PFSK-1 (cell line): Measurements from ENCODE around the gene ZIK1.

ENCODE experiments used
- FOXP2 ChIP-seq: optimal IDR thresholded peaks from 2 replicates; pipeline ENCODE3; 2011; ENCODE audit warnings: borderline replicate concordance, control low read depth, inconsistent platforms; ENCODE audit not compliant: insufficient read depth; ENCODE audit errors: extremely low read length, extremely low read depth
- TAF1 ChIP-seq: IDR thresholded peaks from 2 replicates; pipeline ENCODE4 v1.6.1; 2012; ENCODE audit warnings: low read length, control low read depth, borderline replicate concordance; ENCODE audit not compliant: insufficient read depth
- TF ChIP-seq, protein P1 (sequence below), 2 experiments: IDR thresholded peaks; 2 replicates each; pipeline versions ENCODE4 v1.6.1 to v1.8.0; 2011 to 2012; ENCODE audit warnings: low read depth in 2 of 2, low read length in 2 of 2, control low read depth in 1 of 2, inconsistent platforms in 1 of 2, mild to moderate bottlenecking in 1 of 2, moderate library complexity in 1 of 2; ENCODE audit not compliant: insufficient read depth in 1 of 2

ZIK1 gene

DNA sequence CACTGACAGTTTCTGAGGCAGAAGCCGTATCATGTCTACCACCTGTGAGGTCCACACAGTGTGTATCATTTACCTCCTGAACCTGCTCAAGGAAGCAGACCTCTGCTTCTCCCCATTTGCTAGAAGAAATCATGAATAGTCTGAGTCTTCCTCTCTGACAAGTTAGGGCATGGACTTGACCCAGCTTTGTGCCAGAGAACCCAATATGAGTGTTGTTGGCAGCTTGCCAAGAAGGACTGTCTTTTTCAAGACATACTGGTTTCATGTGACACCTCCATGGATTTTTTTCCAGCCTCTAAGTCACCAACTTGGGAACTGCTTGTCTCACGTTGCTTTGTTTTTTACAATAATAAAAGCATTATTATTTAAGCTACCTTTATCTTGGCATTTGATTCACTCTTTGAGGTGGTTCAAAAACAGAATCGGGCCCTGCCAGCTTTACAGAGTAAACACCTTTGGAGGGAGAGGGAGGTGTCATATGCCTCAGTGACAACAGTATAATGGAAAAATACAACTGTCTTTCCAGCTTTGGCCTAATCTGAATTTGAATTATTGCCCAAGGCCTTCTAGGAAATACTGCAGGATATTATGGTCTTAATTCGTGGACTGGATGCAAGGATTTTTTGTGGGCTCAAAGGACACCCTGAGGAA is 58.6 kb downstream of the ZIK1 start:
- no peak for TF ChIP-seq TAF1
- no peak for TF ChIP-seq FOXP2
- TF ChIP-seq, protein P1, sequence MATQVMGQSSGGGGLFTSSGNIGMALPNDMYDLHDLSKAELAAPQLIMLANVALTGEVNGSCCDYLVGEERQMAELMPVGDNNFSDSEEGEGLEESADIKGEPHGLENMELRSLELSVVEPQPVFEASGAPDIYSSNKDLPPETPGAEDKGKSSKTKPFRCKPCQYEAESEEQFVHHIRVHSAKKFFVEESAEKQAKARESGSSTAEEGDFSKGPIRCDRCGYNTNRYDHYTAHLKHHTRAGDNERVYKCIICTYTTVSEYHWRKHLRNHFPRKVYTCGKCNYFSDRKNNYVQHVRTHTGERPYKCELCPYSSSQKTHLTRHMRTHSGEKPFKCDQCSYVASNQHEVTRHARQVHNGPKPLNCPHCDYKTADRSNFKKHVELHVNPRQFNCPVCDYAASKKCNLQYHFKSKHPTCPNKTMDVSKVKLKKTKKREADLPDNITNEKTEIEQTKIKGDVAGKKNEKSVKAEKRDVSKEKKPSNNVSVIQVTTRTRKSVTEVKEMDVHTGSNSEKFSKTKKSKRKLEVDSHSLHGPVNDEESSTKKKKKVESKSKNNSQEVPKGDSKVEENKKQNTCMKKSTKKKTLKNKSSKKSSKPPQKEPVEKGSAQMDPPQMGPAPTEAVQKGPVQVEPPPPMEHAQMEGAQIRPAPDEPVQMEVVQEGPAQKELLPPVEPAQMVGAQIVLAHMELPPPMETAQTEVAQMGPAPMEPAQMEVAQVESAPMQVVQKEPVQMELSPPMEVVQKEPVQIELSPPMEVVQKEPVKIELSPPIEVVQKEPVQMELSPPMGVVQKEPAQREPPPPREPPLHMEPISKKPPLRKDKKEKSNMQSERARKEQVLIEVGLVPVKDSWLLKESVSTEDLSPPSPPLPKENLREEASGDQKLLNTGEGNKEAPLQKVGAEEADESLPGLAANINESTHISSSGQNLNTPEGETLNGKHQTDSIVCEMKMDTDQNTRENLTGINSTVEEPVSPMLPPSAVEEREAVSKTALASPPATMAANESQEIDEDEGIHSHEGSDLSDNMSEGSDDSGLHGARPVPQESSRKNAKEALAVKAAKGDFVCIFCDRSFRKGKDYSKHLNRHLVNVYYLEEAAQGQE (IDR thresholded peaks at IDR 0.05; ENCODE audit: insufficient read depth in 1 of 2, low read depth in 2 of 2, low read length in 2 of 2), result no peak
